ENCODE results near the gene C16orf89. TPM values are rescaled to one million over a fixed set of nuclear protein-coding genes. Genes with fewer than 3 reads are reported as not detected.

The C16orf89 gene
- total RNA-seq, 1 experiment from 2014 or later, result not detected

DNA sequence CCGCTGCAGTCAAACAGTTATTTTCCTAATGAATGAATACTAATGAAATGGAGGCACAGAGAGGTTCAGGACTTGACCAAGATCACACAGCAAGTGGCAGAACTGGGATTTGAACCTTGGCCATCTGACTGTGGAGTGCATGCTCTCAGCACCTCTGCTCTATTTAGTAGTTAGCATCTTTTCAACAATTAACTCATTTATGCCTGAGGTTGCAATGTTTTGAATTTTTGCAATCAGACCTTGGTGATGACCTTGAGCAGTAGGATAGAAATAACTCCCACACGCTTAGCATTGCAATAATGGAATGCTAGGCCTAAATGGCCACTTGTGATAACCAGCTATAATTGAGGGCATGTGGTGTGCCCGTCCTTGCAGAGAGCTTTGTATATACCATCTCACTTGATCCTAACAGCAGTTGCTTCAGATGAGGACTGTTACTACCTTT lies 63.0 kb downstream of the C16orf89 start:
- intact Hi-C loops (cut with micrococcal nuclease; ENCODE audit: unreplicated experiment), result no loop called here
- H3K36me3 ChIP-seq (ENCODE audit: control insufficient read depth, insufficient read depth, low read length), result no peaks in the 10 kb centered on the region
- H3K4me1 ChIP-seq, result no peaks in the 10 kb centered on the region
- CTCF ChIA-PET, result no interaction called here
- no peaks in the 10 kb centered on the region for H3K36me3 Mint-ChIP-seq (ENCODE audit: insufficient read depth, unreplicated experiment)
- H3K4me1 Mint-ChIP-seq (ENCODE audit: low read depth, unreplicated experiment), result no peaks in the 10 kb centered on the region
- H3K9me3 ChIP-seq, result no peaks in the 10 kb centered on the region
- H3K27ac Mint-ChIP-seq (ENCODE audit: unreplicated experiment), result no peak overlapping the region
- no peak for DNase-seq
- H3K9me3 Mint-ChIP-seq (ENCODE audit: unreplicated experiment), result no peaks in the 10 kb centered on the region
- H3K27me3 Mint-ChIP-seq (ENCODE audit: insufficient read depth, unreplicated experiment), result peaks cover 8% of the 10 kb centered on the region
- TF ChIP-seq, protein P1, sequence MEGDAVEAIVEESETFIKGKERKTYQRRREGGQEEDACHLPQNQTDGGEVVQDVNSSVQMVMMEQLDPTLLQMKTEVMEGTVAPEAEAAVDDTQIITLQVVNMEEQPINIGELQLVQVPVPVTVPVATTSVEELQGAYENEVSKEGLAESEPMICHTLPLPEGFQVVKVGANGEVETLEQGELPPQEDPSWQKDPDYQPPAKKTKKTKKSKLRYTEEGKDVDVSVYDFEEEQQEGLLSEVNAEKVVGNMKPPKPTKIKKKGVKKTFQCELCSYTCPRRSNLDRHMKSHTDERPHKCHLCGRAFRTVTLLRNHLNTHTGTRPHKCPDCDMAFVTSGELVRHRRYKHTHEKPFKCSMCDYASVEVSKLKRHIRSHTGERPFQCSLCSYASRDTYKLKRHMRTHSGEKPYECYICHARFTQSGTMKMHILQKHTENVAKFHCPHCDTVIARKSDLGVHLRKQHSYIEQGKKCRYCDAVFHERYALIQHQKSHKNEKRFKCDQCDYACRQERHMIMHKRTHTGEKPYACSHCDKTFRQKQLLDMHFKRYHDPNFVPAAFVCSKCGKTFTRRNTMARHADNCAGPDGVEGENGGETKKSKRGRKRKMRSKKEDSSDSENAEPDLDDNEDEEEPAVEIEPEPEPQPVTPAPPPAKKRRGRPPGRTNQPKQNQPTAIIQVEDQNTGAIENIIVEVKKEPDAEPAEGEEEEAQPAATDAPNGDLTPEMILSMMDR (IDR thresholded peaks at IDR 0.05; ENCODE audit: insufficient read depth in 1 of 2, low read depth in 1 of 2, low read length in 1 of 2, severe bottlenecking in 1 of 2, unreplicated experiment in 1 of 2), result no peak
- POLR2A ChIA-PET, result no interaction called here
- H3K4me3 ChIP-seq (ENCODE audit: low read depth, low read length), result no peak overlapping the region
- H3K27me3 ChIP-seq (replicated peaks; ENCODE audit: control insufficient read depth, insufficient read depth, low read length), result no peaks in the 10 kb centered on the region; the same call in 1 of the 2 replicates
- no peak overlapping the region for H3K4me3 Mint-ChIP-seq (ENCODE audit: unreplicated experiment)
- BruUV-seq (replicated peaks), result no TSS peak

GRCh38 chr16:5001986-5002385 lies 63.8 kb downstream of the C16orf89 start:
- H3K27me3 Mint-ChIP-seq (ENCODE audit: insufficient read depth, unreplicated experiment), result peaks cover 8% of the 10 kb centered on the region
- Histone ChIP-seq H3K36me3 (ENCODE audit: control insufficient read depth, insufficient read depth, low read length) (no peaks in the 10 kb centered on the region), H3K4me3 (ENCODE audit: low read depth, low read length) (no peak overlapping the region), H3K27me3 (replicated peaks; ENCODE audit: control insufficient read depth, insufficient read depth, low read length) (no peaks in the 10 kb centered on the region; the same call in 1 of the 2 replicates), H3K9me3 (no peaks in the 10 kb centered on the region), H3K4me1 (no peaks in the 10 kb centered on the region)
- H3K4me1 Mint-ChIP-seq (ENCODE audit: low read depth, unreplicated experiment), result no peaks in the 10 kb centered on the region
- H3K27ac Mint-ChIP-seq (ENCODE audit: unreplicated experiment), result no peak overlapping the region
- no peak overlapping the region for H3K4me3 Mint-ChIP-seq (ENCODE audit: unreplicated experiment)
- no TSS peak for BruUV-seq (replicated peaks)
- DNase-seq, result no peak
- ChIA-PET POLR2A (no interaction called here), CTCF (no interaction called here)
- intact Hi-C loops (cut with micrococcal nuclease; ENCODE audit: unreplicated experiment), result no loop called here
- no peaks in the 10 kb centered on the region for H3K36me3 Mint-ChIP-seq (ENCODE audit: insufficient read depth, unreplicated experiment)
- TF ChIP-seq, protein P1 (IDR thresholded peaks at IDR 0.05; ENCODE audit: insufficient read depth in 1 of 2, low read depth in 1 of 2, low read length in 1 of 2, severe bottlenecking in 1 of 2, unreplicated experiment in 1 of 2), result no peak
- H3K9me3 Mint-ChIP-seq (ENCODE audit: unreplicated experiment), result no peaks in the 10 kb centered on the region

GRCh38 chr16:5001571-5001970 lies 64.2 kb downstream of the C16orf89 start:
- CTCF ChIA-PET, result no interaction called here
- Histone ChIP-seq H3K4me3 (ENCODE audit: low read depth, low read length) (no peak overlapping the region), H3K4me1 (no peaks in the 10 kb centered on the region), H3K9me3 (no peaks in the 10 kb centered on the region), H3K36me3 (ENCODE audit: control insufficient read depth, insufficient read depth, low read length) (no peaks in the 10 kb centered on the region), H3K27me3 (replicated peaks; ENCODE audit: control insufficient read depth, insufficient read depth, low read length) (no peaks in the 10 kb centered on the region; the same call in 1 of the 2 replicates)
- TF ChIP-seq, protein P1 (IDR thresholded peaks at IDR 0.05; ENCODE audit: insufficient read depth in 1 of 2, low read depth in 1 of 2, low read length in 1 of 2, severe bottlenecking in 1 of 2, unreplicated experiment in 1 of 2), result no peak
- no peak overlapping the region for H3K4me3 Mint-ChIP-seq (ENCODE audit: unreplicated experiment)
- H3K27ac Mint-ChIP-seq (ENCODE audit: unreplicated experiment), result no peak overlapping the region
- H3K9me3 Mint-ChIP-seq (ENCODE audit: unreplicated experiment), result no peaks in the 10 kb centered on the region
- intact Hi-C loops (cut with micrococcal nuclease; ENCODE audit: unreplicated experiment), result no loop called here
- peaks cover 8% of the 10 kb centered on the region for H3K27me3 Mint-ChIP-seq (ENCODE audit: insufficient read depth, unreplicated experiment)
- no peaks in the 10 kb centered on the region for H3K4me1 Mint-ChIP-seq (ENCODE audit: low read depth, unreplicated experiment)
- BruUV-seq (replicated peaks), result no TSS peak
- POLR2A ChIA-PET, result no interaction called here
- no peak for DNase-seq
- H3K36me3 Mint-ChIP-seq (ENCODE audit: insufficient read depth, unreplicated experiment), result no peaks in the 10 kb centered on the region
